ENCODE results near the gene SLC38A11.

GRCh38 chr2:164974221-164974620, 18.9 kb upstream of the SLC38A11 start:
- TF ChIP-seq ELF4 (IDR thresholded peaks at IDR 0.05) (no peak), BHLHE40 (IDR thresholded peaks at IDR 0.05; ENCODE audit: borderline replicate concordance) (no peak), HDGF (IDR thresholded peaks at IDR 0.05; ENCODE audit: borderline replicate concordance) (no peak), SP1 (IDR thresholded peaks at IDR 0.05) (no peak), FOXM1 (IDR thresholded peaks at IDR 0.05; ENCODE audit: borderline replicate concordance) (no peak), CTBP1 (IDR thresholded peaks at IDR 0.05; ENCODE audit: borderline replicate concordance) (no peak), SUZ12 (IDR thresholded peaks at IDR 0.05) (no peak), L3MBTL2 (conservative IDR thresholded peaks at IDR 0.05) (no peak), ZNF384 (IDR thresholded peaks at IDR 0.05) (no peak), TARDBP (IDR thresholded peaks at IDR 0.05) (no peak), ARNT (IDR thresholded peaks at IDR 0.05) (no peak), FOXA1 (IDR thresholded peaks at IDR 0.05) (no peak)
